ENCODE results near the gene ASXL2. TPM values are rescaled to one million over a fixed set of nuclear protein-coding genes. Genes with fewer than 3 reads are reported as not detected.

Gene ASXL2
- total and polyA plus RNA-seq, 2 of the 13 experiments (the other 11 are each of a cell fraction or from before 2014, with no cell fraction given), result 12.1 to 19.2 TPM

GRCh38 chr2:25885933-25886332 is 7.6 kb upstream of the ASXL2 start:
- H3K27ac ChIP-seq (ENCODE audit: extremely low read length, insufficient read depth, low read length), result no peak overlapping the region
- 6% methylated on average over 2 of the region's 2 CpGs for WGBS (ENCODE audit: low lambda C conversion rate)
- ChIA-PET CTCF (ENCODE audit: low intra/inter-chr PET ratio, low total read pairs) (no interaction called here), POLR2A (no interaction called here)
- H2AFZ ChIP-seq (ENCODE audit: low read length), result no peak overlapping the region
- no peak overlapping the region for H3K4me3 ChIP-seq (replicated peaks in 1 of 3; ENCODE audit: insufficient read depth in 1 of 3, low read depth in 2 of 3, low read length in 3 of 3)
- H3K9me3 ChIP-seq (ENCODE audit: low read length), result no peaks in the 10 kb centered on the region
- H3K4me1 ChIP-seq (ENCODE audit: insufficient read depth, low read length), result peaks cover 68% of the 10 kb centered on the region
- no peaks in the 10 kb centered on the region for H3K79me2 ChIP-seq (ENCODE audit: insufficient read depth, low read length)
- no peaks in the 10 kb centered on the region for H4K20me1 ChIP-seq (ENCODE audit: insufficient read depth, low read length)
- intact Hi-C loops (cut with micrococcal nuclease; ENCODE audit: unreplicated experiment) (no loop called here), in situ Hi-C loops (cut with HindIII; ENCODE audit: extremely low pct_ligation_motif_present, low pct_unique_long_range_greater_than_20kb) (no loop called here)
- no peak overlapping the region for H3K9ac ChIP-seq (ENCODE audit: insufficient read depth, low read depth, low read length)
- ATAC-seq, result peak; percentile 78
- peak overlapping the region; percentile 29; the same call in 1 of the 2 replicates for H3K4me2 ChIP-seq (ENCODE audit: low read depth, low read length)
- FAIRE-seq, result peak; percentile 28
- H3K27me3 ChIP-seq (ENCODE audit: control insufficient read depth in 1 of 2, insufficient read depth in 2 of 2, low read length in 2 of 2), result no peaks in the 10 kb centered on the region
- no peaks in the 10 kb centered on the region for H3K36me3 ChIP-seq (replicated peaks in 1 of 2; ENCODE audit: control insufficient read depth in 1 of 2, insufficient read depth in 2 of 2, low read length in 2 of 2)
- DNase-seq (ENCODE audit: low spot score), result peak; percentile 93
- no TSS peak for BruUV-seq (replicated peaks)
- TF ChIP-seq JUNB (CRISPR knock-in tag; IDR thresholded peaks at IDR 0.05; ENCODE audit: borderline replicate concordance) (peak; percentile 85; the same call in 1 of the 2 replicates), HOXA3 (CRISPR knock-in tag; IDR thresholded peaks at IDR 0.05) (0 out of 2 replicates have a peak, but pooled peaks have one; percentile 29), SNAPC2 (CRISPR knock-in tag; IDR thresholded peaks at IDR 0.05) (no peak), HOXD1 (CRISPR knock-in tag; IDR thresholded peaks at IDR 0.05) (no peak), ZNF367 (CRISPR knock-in tag; IDR thresholded peaks at IDR 0.05; ENCODE audit: borderline replicate concordance) (0 out of 2 replicates have a peak, but pooled peaks have one; percentile 44), ZNF740 (CRISPR knock-in tag; IDR thresholded peaks at IDR 0.05) (no peak), MYC (CRISPR knock-in tag; IDR thresholded peaks at IDR 0.05; ENCODE audit: borderline replicate concordance) (no peak), GABPB1 (CRISPR knock-in tag; IDR thresholded peaks at IDR 0.05) (peak; percentile 34; the same call in 1 of the 2 replicates), KLF11 (CRISPR knock-in tag; IDR thresholded peaks at IDR 0.05) (no peak), PAX8 (CRISPR knock-in tag; IDR thresholded peaks at IDR 0.05; ENCODE audit: borderline replicate concordance) (no peak)
- TF ChIP-seq, protein P1, sequence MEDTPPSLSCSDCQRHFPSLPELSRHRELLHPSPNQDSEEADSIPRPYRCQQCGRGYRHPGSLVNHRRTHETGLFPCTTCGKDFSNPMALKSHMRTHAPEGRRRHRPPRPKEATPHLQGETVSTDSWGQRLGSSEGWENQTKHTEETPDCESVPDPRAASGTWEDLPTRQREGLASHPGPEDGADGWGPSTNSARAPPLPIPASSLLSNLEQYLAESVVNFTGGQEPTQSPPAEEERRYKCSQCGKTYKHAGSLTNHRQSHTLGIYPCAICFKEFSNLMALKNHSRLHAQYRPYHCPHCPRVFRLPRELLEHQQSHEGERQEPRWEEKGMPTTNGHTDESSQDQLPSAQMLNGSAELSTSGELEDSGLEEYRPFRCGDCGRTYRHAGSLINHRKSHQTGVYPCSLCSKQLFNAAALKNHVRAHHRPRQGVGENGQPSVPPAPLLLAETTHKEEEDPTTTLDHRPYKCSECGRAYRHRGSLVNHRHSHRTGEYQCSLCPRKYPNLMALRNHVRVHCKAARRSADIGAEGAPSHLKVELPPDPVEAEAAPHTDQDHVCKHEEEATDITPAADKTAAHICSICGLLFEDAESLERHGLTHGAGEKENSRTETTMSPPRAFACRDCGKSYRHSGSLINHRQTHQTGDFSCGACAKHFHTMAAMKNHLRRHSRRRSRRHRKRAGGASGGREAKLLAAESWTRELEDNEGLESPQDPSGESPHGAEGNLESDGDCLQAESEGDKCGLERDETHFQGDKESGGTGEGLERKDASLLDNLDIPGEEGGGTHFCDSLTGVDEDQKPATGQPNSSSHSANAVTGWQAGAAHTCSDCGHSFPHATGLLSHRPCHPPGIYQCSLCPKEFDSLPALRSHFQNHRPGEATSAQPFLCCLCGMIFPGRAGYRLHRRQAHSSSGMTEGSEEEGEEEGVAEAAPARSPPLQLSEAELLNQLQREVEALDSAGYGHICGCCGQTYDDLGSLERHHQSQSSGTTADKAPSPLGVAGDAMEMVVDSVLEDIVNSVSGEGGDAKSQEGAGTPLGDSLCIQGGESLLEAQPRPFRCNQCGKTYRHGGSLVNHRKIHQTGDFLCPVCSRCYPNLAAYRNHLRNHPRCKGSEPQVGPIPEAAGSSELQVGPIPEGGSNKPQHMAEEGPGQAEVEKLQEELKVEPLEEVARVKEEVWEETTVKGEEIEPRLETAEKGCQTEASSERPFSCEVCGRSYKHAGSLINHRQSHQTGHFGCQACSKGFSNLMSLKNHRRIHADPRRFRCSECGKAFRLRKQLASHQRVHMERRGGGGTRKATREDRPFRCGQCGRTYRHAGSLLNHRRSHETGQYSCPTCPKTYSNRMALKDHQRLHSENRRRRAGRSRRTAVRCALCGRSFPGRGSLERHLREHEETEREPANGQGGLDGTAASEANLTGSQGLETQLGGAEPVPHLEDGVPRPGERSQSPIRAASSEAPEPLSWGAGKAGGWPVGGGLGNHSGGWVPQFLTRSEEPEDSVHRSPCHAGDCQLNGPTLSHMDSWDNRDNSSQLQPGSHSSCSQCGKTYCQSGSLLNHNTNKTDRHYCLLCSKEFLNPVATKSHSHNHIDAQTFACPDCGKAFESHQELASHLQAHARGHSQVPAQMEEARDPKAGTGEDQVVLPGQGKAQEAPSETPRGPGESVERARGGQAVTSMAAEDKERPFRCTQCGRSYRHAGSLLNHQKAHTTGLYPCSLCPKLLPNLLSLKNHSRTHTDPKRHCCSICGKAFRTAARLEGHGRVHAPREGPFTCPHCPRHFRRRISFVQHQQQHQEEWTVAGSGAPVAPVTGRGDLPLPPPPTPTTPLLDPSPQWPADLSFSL (CRISPR knock-in tag; IDR thresholded peaks at IDR 0.05), result 0 out of 2 replicates have a peak, but pooled peaks have one; percentile 19
- TF ChIP-seq, protein P2, sequence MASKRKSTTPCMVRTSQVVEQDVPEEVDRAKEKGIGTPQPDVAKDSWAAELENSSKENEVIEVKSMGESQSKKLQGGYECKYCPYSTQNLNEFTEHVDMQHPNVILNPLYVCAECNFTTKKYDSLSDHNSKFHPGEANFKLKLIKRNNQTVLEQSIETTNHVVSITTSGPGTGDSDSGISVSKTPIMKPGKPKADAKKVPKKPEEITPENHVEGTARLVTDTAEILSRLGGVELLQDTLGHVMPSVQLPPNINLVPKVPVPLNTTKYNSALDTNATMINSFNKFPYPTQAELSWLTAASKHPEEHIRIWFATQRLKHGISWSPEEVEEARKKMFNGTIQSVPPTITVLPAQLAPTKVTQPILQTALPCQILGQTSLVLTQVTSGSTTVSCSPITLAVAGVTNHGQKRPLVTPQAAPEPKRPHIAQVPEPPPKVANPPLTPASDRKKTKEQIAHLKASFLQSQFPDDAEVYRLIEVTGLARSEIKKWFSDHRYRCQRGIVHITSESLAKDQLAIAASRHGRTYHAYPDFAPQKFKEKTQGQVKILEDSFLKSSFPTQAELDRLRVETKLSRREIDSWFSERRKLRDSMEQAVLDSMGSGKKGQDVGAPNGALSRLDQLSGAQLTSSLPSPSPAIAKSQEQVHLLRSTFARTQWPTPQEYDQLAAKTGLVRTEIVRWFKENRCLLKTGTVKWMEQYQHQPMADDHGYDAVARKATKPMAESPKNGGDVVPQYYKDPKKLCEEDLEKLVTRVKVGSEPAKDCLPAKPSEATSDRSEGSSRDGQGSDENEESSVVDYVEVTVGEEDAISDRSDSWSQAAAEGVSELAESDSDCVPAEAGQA (IDR thresholded peaks at IDR 0.05; ENCODE audit: low read depth), result peak; percentile 34; the same call in 1 of the 2 replicates
- TF ChIP-seq, protein P2 (CRISPR knock-in tag; IDR thresholded peaks at IDR 0.05; ENCODE audit: borderline replicate concordance), result no peak
